Upper lobe of left lung (tissue), 4 donors: ENCODE measurements around the gene ABLIM3.

Source experiments
- EP300 ChIP-seq, 4 donors: sonication (generic); formaldehyde crosslinking; IDR thresholded peaks; one replicate each; pipeline ENCODE4 v1.5.1; 2017; ENCODE audit warnings: antibody characterized with exemption in 4 of 4, control low read depth in 2 of 4
- TF ChIP-seq, protein P1 (sequence below), 6 experiments: fragments of 450-650 bp in 4 of 6; fragments of 200-600 bp in 2 of 6; sonication (generic) in 2 of 6; IDR thresholded peaks; one replicate each; pipeline ENCODE4 v1.5.1; 2016 to 2019; ENCODE audit warnings: antibody characterized with exemption in 6 of 6

GRCh38 chr5:149164731-149165130, 23.4 kb downstream of the ABLIM3 start:
- TF ChIP-seq, protein P1, sequence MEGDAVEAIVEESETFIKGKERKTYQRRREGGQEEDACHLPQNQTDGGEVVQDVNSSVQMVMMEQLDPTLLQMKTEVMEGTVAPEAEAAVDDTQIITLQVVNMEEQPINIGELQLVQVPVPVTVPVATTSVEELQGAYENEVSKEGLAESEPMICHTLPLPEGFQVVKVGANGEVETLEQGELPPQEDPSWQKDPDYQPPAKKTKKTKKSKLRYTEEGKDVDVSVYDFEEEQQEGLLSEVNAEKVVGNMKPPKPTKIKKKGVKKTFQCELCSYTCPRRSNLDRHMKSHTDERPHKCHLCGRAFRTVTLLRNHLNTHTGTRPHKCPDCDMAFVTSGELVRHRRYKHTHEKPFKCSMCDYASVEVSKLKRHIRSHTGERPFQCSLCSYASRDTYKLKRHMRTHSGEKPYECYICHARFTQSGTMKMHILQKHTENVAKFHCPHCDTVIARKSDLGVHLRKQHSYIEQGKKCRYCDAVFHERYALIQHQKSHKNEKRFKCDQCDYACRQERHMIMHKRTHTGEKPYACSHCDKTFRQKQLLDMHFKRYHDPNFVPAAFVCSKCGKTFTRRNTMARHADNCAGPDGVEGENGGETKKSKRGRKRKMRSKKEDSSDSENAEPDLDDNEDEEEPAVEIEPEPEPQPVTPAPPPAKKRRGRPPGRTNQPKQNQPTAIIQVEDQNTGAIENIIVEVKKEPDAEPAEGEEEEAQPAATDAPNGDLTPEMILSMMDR (IDR thresholded peaks at IDR 0.05): no peak
- no peak for TF ChIP-seq EP300 (IDR thresholded peaks at IDR 0.05)
